K562 (cell line): ENCODE results near the gene FTSJ3. TPM values are rescaled to one million over a fixed set of nuclear protein-coding genes. Genes with fewer than 3 reads are reported as not detected.
A peak's percentile ranks its signal among the peaks of the same experiment; 100 is the strongest.

Experiments
- ATAC-seq: fragments of 200-7000 bp; cut with Tn5 transposase; 3 replicates; pipeline ENCODE4 v1.9.1; 2020; ENCODE audit warnings: moderate library complexity
- BruUV-seq: library from RNA; stranded (reverse); fragments of 400-500 nt; replicated peaks from 2 replicates; lab custom pipeline; 2021; lab: Mats Ljungman, UMichigan
- CTCF ChIA-PET: fragments of 300-600 bp; formaldehyde crosslinking; extraction: SDS; loops from one replicate; lab custom pipeline; 2021; ENCODE audit warnings: low intra/inter-chr PET ratio; lab: Yijun Ruan, JAX
- POLR2A ChIA-PET: fragments of 300-600, 350-650 bp; sonication (Branson Sonifier 250); formaldehyde crosslinking; extraction: SDS; loops from one replicate; lab custom pipeline; 2021; ENCODE audit warnings: antibody characterized with exemption, inconsistent platforms; lab: Yijun Ruan, JAX
- DNase-seq, 4 experiments: peaks; one replicate each; pipeline versions ENCODE4 v3.0.0 to v3.0.0-alpha.2; 2011 to 2018; ENCODE audit warnings: low spot score in 3 of 4, mixed read lengths in 3 of 4; ENCODE audit errors: extremely low read depth in 1 of 4
- FAIRE-seq: peaks from 2 replicates; lab custom pipeline; 2011; peaks lifted over from hg19 to GRCh38; lab: Jason Lieb, UNC
- H2AFZ ChIP-seq: 2 replicates; pipeline ENCODE4 v1.6.0; 2011; ENCODE audit warnings: low read depth, low read length, control low read depth, inconsistent platforms
- H3K27ac ChIP-seq: fragments of 200-600 bp; 3 replicates; pipeline ENCODE4 v1.8.0; 2011; ENCODE audit warnings: low read depth, mild to moderate bottlenecking, control low read depth, inconsistent platforms, low read length, moderate library complexity, mixed read lengths; ENCODE audit errors: extremely low read depth
- H3K27me3 ChIP-seq, 2 experiments: fragments of 300-600 bp in 1 of 2; 2 replicates in 1 of 2; 3 replicates in 1 of 2; pipeline versions ENCODE4 v1.6.0 to v1.8.0; 2011; ENCODE audit warnings: inconsistent platforms in 2 of 2, low read length in 2 of 2, mild to moderate bottlenecking in 1 of 2, mixed read lengths in 1 of 2, moderate library complexity in 1 of 2; ENCODE audit not compliant: control insufficient read depth in 2 of 2, insufficient read depth in 2 of 2
- H3K36me3 ChIP-seq: fragments of 300-600 bp; 3 replicates; pipeline ENCODE4 v1.8.0; 2011; ENCODE audit warnings: mild to moderate bottlenecking, low read length, inconsistent platforms; ENCODE audit not compliant: control insufficient read depth, insufficient read depth
- H3K4me1 ChIP-seq, 2 experiments: fragments of 200-600 bp in 1 of 2; replicated peaks in 1 of 2; 2 replicates in 1 of 2; 3 replicates in 1 of 2; pipeline versions ENCODE4 v1.5.1 to v1.8.0; 2011; ENCODE audit warnings: inconsistent platforms in 2 of 2, low read length in 2 of 2, mild to moderate bottlenecking in 1 of 2, mixed read lengths in 1 of 2, moderate library complexity in 1 of 2; ENCODE audit not compliant: control insufficient read depth in 2 of 2, insufficient read depth in 2 of 2
- H3K4me2 ChIP-seq: 2 replicates; pipeline ENCODE4 v1.6.1; 2011; ENCODE audit warnings: low read length, control low read depth, inconsistent platforms, mixed read lengths; ENCODE audit not compliant: insufficient read depth
- H3K4me3 ChIP-seq: fragments of 200-600 bp; sonication (generic), shearing (Covaris generic); 2 replicates; pipeline ENCODE4 v1.5.1; 2016; ENCODE audit warnings: control low read depth, inconsistent platforms
- H3K79me2 ChIP-seq: fragments of 200-600 bp; 3 replicates; pipeline ENCODE4 v1.8.0; 2011; ENCODE audit warnings: low read length, inconsistent platforms; ENCODE audit not compliant: control insufficient read depth, insufficient read depth
- H3K9ac ChIP-seq, 2 experiments: 2 replicates each; pipeline versions ENCODE4 v1.6.0 to v1.6.1; 2011; ENCODE audit warnings: low read depth in 2 of 2, low read length in 2 of 2, control low read depth in 1 of 2, inconsistent platforms in 1 of 2, mild to moderate bottlenecking in 1 of 2, mixed read lengths in 1 of 2; ENCODE audit not compliant: insufficient read depth in 1 of 2
- H3K9me1 ChIP-seq: one replicate; pipeline ENCODE4 v1.6.0; 2011; ENCODE audit warnings: inconsistent platforms, mild to moderate bottlenecking, low read length, moderate library complexity; ENCODE audit not compliant: control insufficient read depth, insufficient read depth
- H3K9me3 ChIP-seq: replicated peaks from 2 replicates; pipeline ENCODE4 v1.5.1; 2011; ENCODE audit warnings: low read depth, low read length, inconsistent platforms; ENCODE audit not compliant: control insufficient read depth, insufficient read depth
- H4K20me1 ChIP-seq: replicated peaks from 2 replicates; pipeline ENCODE4 v1.6.1; 2011; ENCODE audit warnings: low read length, inconsistent platforms, mixed read lengths; ENCODE audit not compliant: control insufficient read depth, insufficient read depth
- GTF2A2 ChIP-seq: IDR thresholded peaks from 2 replicates; pipeline ENCODE4 v1.6.1; 2016; ENCODE audit warnings: mild to moderate bottlenecking, missing genetic modification characterization, missing compliant biosample characterization
- MEIS2 ChIP-seq: fragments of 450-650 bp; IDR thresholded peaks from 2 replicates; pipeline ENCODE4 v1.6.1; 2014; ENCODE audit warnings: mild to moderate bottlenecking; ENCODE audit not compliant: partially characterized antibody
- NCOR1 ChIP-seq: fragments of 450-650 bp; IDR thresholded peaks from 2 replicates; pipeline ENCODE4 v1.6.1; 2016; ENCODE audit warnings: mild to moderate bottlenecking, moderate library complexity
- POLR2A ChIP-seq: fragments of 450-650 bp; conservative IDR thresholded peaks from 2 replicates; pipeline ENCODE4 v1.6.1; 2016
- RBFOX2 ChIP-seq: fragments of 200-400 bp; formaldehyde crosslinking; IDR thresholded peaks from 2 replicates; pipeline ENCODE4 v1.6.1; 2017; ENCODE audit warnings: low read depth, mild to moderate bottlenecking, low read length, moderate library complexity
- SIRT6 ChIP-seq: IDR thresholded peaks from one replicate; pipeline ENCODE4 v1.6.1; 2012; ENCODE audit warnings: low read depth, mild to moderate bottlenecking, control low read depth, inconsistent platforms, low read length, moderate library complexity
- ZNF124 ChIP-seq: sonication (generic); formaldehyde crosslinking; IDR thresholded peaks from 2 replicates; pipeline ENCODE4 v1.8.1; 2022; ENCODE audit warnings: missing genetic modification reagents
- WGBS: fragments of 100-300 bp; shearing (Covaris generic); methylation state at CpG from one replicate; pipeline ENCODE4 v1.1.6; 2016; ENCODE audit warnings: low coverage, mixed read lengths; ENCODE audit not compliant: insufficient coverage; ENCODE audit errors: missing lambda C conversion rate; 5-methylcytosine and 5-hydroxymethylcytosine counted together
- in situ Hi-C: fragments of 300-500 bp; cut with MboI; formaldehyde crosslinking; loops from 4 replicates; pipeline ENCODE4 v1.15.0; 2018; ENCODE audit warnings: inconsistent platforms, mixed read lengths
- intact Hi-C: fragments of 100-400 bp; cut with micrococcal nuclease; formaldehyde crosslinking; loops from 2 replicates; pipeline ENCODE4 v1.14.2; 2022
- polyA plus RNA-seq, 8 experiments: library from polyadenylated mRNA; depleted of rRNA in 4 of 8; stranded (reverse) in 5 of 8; unstranded in 3 of 8; fragments of >200 nt; fragmentation: Nextera tagmentation in 2 of 8; fragmentation: Illumina TruSeq in 1 of 8; extraction: Ambion mirVana in 2 of 8; extraction: Trizol in 1 of 8; gene quantifications; 2 replicates each; pipeline versions ENCODE4 v1.2.1 to v1.2.3, GENCODE V29; 2011 to 2014; ENCODE audit warnings: inconsistent platforms in 1 of 8, missing spikeins in 1 of 8
- total RNA-seq, 7 experiments: library from RNA; depleted of rRNA in 6 of 7; stranded (reverse); fragments of >200 nt in 6 of 7; fragmentation: Illumina TruSeq in 2 of 7; extraction: Trizol in 2 of 7; gene quantifications; 2 replicates each; pipeline versions ENCODE4 v1.2.1 to v1.2.3, GENCODE V29; 2011 to 2021; ENCODE audit warnings: low replicate concordance in 1 of 7

The FTSJ3 gene
- total and polyA plus RNA-seq, 9 of the 15 experiments (the other 6 are each of a cell fraction or from before 2014, with no cell fraction given) = 18.0 to 65.6 (median 52.4) TPM

GRCh38 chr17:63837480-63837879, 10.0 kb upstream of the FTSJ3 start:
- Histone ChIP-seq H3K9me3 (no peaks in the 10 kb centered on the region), H3K27ac (no peak overlapping the region), H3K4me3 (no peak overlapping the region), H3K9ac (0 out of 4 replicates have a peak overlapping the region, but pooled peaks of 1 of the 2 experiments have one; percentile 0), H2AFZ (no peak overlapping the region), H3K36me3 (peaks cover 69% of the 10 kb centered on the region), H3K4me1 (peaks cover 15 to 49% of the 10 kb centered on the region in 2 experiments), H3K9me1 (no peaks in the 10 kb centered on the region), H3K27me3 (no peaks in the 10 kb centered on the region), H3K79me2 (peaks cover 54% of the 10 kb centered on the region), H4K20me1 (no peaks in the 10 kb centered on the region), H3K4me2 (no peak overlapping the region)
- no peak for FAIRE-seq
- no peak for TF ChIP-seq MEIS2
- no peak for TF ChIP-seq POLR2A
- TF ChIP-seq RBFOX2 = peak; percentile 57; the same call in 1 of the 2 replicates
- no peak for TF ChIP-seq GTF2A2 (tag)
- no peak for TF ChIP-seq ZNF124 (CRISPR knock-in tag)
- no peak for TF ChIP-seq SIRT6
- TF ChIP-seq NCOR1 = no peak
- ChIA-PET CTCF (no interaction called here), POLR2A (interaction anchor here (0.5 to 1.1 kb wide), 3 partner anchors 8 to 505 kb away, joined by 3 read pairs; no protein-coding TSS in a partner anchor)
- DNase-seq = no peak
- WGBS = 90% methylated on average over 11 of the region's 12 CpGs
- BruUV-seq = no TSS peak
- in situ Hi-C loops (loop anchor here (25.0 kb wide), 1 partner anchor 400 kb away; the partner anchor contains the start of gene CYB561), intact Hi-C loops (loop anchor here (10.0 kb wide), 1 partner anchor 143 kb away; no protein-coding TSS in a partner anchor)
- no peak for ATAC-seq
